ENCODE measurements around the gene IRX4.

The IRX4 gene

DNA sequence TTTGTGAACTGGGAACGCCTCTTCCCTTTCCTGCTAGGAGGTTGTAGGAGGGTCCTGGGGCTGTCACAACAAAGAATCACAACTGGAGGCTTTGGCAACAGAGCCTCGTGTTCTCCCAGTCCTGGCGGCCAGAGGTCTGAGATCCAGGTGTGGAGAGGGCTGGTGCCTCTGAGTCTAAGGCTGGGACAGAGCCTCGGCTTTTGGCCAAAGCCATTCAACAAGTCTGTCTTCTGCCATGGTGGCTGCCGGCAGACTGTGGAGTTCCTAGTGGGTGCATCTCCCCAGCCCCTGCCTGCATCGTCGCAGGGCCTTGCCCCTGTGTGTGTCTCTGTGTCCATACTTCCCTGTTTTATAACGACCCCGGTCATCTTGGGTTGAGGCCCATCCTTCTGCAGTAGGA is 9.5 kb upstream of the IRX4 start:
- H3K36me3 ChIP-seq (ENCODE audit: control insufficient read depth, insufficient read depth, low read length), result no peaks in the 10 kb centered on the region
- H3K9me3 ChIP-seq (ENCODE audit: control insufficient read depth, insufficient read depth, low read length), result no peaks in the 10 kb centered on the region
- H3K4me3 ChIP-seq (ENCODE audit: low read length), result no peak overlapping the region
- DNase-seq (ENCODE audit: low read depth, low spot score), result no peak
- no peak overlapping the region for H3K27ac ChIP-seq (ENCODE audit: low read length)
- peaks cover 6% of the 10 kb centered on the region; the same call in 1 of the 2 replicates for H3K4me1 ChIP-seq (ENCODE audit: control insufficient read depth, insufficient read depth, low read length)
- H3K27me3 ChIP-seq (ENCODE audit: control insufficient read depth, insufficient read depth, low read length), result peaks cover 8% of the 10 kb centered on the region
- WGBS (ENCODE audit: insufficient coverage, insufficient read length), result no CpG with 5 or more reads among the region's 9 CpGs

DNA sequence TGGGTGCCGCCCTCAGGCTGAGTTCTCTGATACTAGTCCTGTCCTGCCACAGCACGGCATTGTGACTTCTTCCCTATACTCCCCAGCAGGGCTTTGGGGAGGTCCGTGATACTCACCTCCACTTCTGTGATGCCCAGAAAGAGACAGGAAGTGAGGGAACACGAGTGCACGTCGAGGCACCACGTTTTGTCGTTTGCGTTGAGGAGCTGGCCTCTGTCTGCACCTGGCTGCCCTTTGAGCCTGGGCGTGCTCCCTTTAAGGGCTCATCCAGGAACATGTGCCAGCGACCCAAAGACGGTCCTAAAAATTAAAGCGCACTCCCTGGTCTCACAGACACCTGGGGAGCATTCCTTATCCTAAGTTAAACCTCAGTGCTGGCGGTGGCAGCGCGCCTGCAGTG is 8.7 kb upstream of the IRX4 start:
- Histone ChIP-seq H3K4me3 (ENCODE audit: low read length) (no peak overlapping the region), H3K9me3 (ENCODE audit: control insufficient read depth, insufficient read depth, low read length) (no peaks in the 10 kb centered on the region), H3K36me3 (ENCODE audit: control insufficient read depth, insufficient read depth, low read length) (no peaks in the 10 kb centered on the region), H3K27me3 (ENCODE audit: control insufficient read depth, insufficient read depth, low read length) (peaks cover 13% of the 10 kb centered on the region), H3K4me1 (ENCODE audit: control insufficient read depth, insufficient read depth, low read length) (peaks cover 7% of the 10 kb centered on the region; the same call in 1 of the 2 replicates), H3K27ac (ENCODE audit: low read length) (no peak overlapping the region)
- DNase-seq (ENCODE audit: low read depth, low spot score), result no peak
- no CpG with 5 or more reads among the region's 16 CpGs for WGBS (ENCODE audit: insufficient coverage, insufficient read length)

DNA sequence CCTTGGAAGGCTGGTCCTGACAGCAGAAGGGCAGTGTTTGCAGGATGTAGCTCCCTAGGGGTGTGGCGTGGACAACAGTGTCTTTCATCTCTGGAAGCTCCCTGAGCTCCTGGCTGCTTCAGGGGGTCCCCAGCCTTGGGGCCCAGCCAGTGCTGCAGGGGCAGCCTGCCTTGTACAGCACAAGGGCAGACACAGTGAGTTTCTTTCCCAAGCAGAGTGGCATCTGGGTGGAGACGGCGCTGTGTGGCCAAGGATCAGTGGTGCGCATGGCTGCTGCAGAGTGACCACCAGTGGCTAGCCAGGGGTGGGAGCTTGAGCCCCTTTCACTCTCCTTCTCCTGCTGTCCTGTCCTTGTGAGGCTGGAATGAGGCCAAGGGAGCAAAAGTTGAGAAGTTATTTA is 7.6 kb upstream of the IRX4 start:
- Histone ChIP-seq H3K27ac (ENCODE audit: low read length) (no peak overlapping the region), H3K27me3 (ENCODE audit: control insufficient read depth, insufficient read depth, low read length) (peaks cover 24% of the 10 kb centered on the region), H3K9me3 (ENCODE audit: control insufficient read depth, insufficient read depth, low read length) (no peaks in the 10 kb centered on the region), H3K4me1 (ENCODE audit: control insufficient read depth, insufficient read depth, low read length) (peaks cover 8% of the 10 kb centered on the region; the same call in 1 of the 2 replicates), H3K36me3 (ENCODE audit: control insufficient read depth, insufficient read depth, low read length) (no peaks in the 10 kb centered on the region), H3K4me3 (ENCODE audit: low read length) (no peak overlapping the region)
- WGBS (ENCODE audit: insufficient coverage, insufficient read length), result no CpG with 5 or more reads among the region's 4 CpGs
- DNase-seq (ENCODE audit: low read depth, low spot score), result no peak

DNA sequence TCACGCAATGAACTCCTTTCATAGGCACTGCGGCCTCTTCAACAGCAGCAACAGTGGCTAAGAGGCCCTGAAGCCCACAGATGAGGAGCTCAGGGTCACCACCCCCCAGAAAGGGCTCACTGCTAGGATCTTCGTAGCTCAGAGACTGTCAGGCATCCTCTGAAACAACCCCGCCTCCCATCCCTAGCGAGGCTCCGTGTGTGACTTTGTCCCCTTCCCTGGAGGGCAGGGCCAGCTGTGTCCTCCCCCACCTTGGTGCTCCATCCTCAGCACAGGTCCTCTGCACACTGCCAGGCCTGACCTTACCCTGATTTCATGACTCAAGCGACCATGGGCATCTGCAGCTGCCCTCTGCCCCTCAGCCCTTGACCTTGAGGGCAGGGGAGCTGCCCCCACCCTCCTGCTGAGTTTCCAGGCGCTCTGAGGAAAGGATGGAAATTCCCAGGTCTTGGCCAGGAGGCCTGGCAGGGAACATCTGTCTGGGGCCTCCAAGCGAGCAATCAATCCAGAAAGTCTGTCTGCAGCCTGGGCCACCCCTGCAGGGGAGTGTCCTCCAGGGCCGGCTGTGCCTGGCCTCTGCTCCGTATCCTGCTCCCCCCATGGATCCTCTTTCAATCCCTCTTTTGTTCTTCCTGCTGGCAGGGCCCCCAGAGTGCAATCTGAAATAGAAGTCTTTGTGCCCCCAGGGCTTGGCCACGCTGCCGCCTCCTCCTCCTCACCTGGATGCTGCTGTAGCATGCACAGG is 6.8 kb upstream of the IRX4 start:
- peaks cover 8% of the 10 kb centered on the region; the same call in 1 of the 2 replicates for H3K4me1 ChIP-seq (ENCODE audit: control insufficient read depth, insufficient read depth, low read length)
- H3K27me3 ChIP-seq (ENCODE audit: control insufficient read depth, insufficient read depth, low read length), result peaks cover 31% of the 10 kb centered on the region
- H3K36me3 ChIP-seq (ENCODE audit: control insufficient read depth, insufficient read depth, low read length), result no peaks in the 10 kb centered on the region
- H3K4me3 ChIP-seq (ENCODE audit: low read length), result no peak overlapping the region
- H3K27ac ChIP-seq (ENCODE audit: low read length), result no peak overlapping the region
- no CpG with 5 or more reads among the region's 13 CpGs for WGBS (ENCODE audit: insufficient coverage, insufficient read length)
- H3K9me3 ChIP-seq (ENCODE audit: control insufficient read depth, insufficient read depth, low read length), result no peaks in the 10 kb centered on the region
- DNase-seq (ENCODE audit: low read depth, low spot score), result no peak

DNA sequence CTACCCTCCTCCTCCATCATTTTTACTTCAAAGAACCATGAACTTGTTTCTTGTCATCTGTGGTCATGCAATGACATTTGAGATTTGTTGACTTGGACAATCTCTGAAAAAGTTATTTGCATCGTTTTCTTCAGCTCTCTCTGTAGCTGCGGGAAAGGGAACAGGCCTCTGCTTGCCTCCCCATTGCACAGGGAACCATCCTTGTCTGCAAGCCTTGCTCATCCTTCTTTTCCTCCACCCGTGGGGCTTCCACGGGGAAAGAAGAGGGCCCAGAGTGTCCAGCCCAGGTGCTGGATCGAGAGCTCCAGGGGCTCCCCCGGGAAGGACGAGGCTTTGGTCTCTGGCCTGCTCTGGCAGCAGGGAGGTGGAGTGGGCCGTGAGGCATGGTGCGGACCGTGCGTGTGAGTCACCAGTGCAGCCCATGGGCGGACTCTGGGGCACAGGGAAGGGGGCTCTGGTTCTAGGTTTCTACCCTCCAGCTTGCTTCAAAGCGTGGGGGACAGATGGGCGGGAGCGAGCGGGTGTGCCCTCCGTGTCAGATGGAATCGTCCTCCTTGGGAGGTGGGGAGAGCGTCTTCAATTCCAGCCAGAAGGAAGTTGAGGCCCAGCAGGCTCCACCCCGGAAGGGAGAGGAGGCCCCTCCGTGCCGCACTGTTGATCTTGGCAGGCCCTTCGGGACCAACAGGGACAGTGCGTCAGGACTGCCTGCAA is 6.0 kb upstream of the IRX4 start:
- peaks cover 38% of the 10 kb centered on the region for H3K27me3 ChIP-seq (ENCODE audit: control insufficient read depth, insufficient read depth, low read length)

DNA sequence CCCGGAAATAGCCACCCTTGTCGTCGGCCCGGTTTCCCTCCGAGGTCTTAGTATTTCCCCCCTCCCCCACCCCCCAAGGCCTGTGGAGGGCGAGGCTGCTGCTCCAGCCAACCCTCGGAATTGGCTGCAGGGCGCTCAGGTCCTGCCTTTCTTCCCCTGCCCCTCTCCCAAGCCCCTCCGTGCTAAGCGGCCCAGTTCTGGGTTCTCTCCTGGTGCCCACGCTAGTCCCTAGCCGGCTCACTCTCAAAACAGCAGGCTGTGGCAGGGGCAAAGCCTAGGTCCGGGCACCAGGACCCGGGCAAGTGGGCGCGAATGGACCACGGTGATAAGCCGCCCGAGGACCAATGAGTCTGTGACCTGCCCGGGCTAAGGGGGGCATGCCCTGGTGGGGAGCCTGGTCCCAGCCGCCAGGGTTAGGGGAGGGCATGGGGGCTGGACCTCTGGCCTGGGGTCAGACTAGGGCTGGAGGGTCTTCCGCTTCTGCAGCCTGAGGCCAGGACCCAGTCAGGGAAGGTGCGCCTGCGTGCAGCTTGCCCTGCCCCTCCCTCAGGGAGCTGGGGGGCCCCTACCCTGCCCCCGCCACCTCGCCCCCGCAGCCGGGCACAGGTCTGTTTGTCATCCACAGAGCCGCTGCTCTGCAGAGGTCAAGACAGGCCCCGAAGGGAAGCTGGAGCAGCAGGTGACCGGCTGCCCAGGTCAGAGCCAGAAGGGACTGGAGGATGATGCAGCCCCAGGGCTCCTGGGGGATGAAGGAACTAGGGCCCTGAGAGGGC is 5.0 kb upstream of the IRX4 start:
- no peak overlapping the region for H3K27ac ChIP-seq (ENCODE audit: low read length)
- peaks cover 46% of the 10 kb centered on the region for H3K27me3 ChIP-seq (ENCODE audit: control insufficient read depth, insufficient read depth, low read length)
- no peak for DNase-seq (ENCODE audit: low read depth, low spot score)
- no peaks in the 10 kb centered on the region for H3K36me3 ChIP-seq (ENCODE audit: control insufficient read depth, insufficient read depth, low read length)
- no peaks in the 10 kb centered on the region for H3K9me3 ChIP-seq (ENCODE audit: control insufficient read depth, insufficient read depth, low read length)
- H3K4me3 ChIP-seq (ENCODE audit: low read length), result no peak overlapping the region; the same call in 1 of the 2 replicates
- no CpG with 5 or more reads among the region's 31 CpGs for WGBS (ENCODE audit: insufficient coverage, insufficient read length)
- peaks cover 10% of the 10 kb centered on the region; the same call in 1 of the 2 replicates for H3K4me1 ChIP-seq (ENCODE audit: control insufficient read depth, insufficient read depth, low read length)

More for the DNA sequence above, 6.0 kb upstream of the IRX4 start:
- H3K9me3 ChIP-seq (ENCODE audit: control insufficient read depth, insufficient read depth, low read length), result no peaks in the 10 kb centered on the region
- no peak for DNase-seq (ENCODE audit: low read depth, low spot score)
- WGBS (ENCODE audit: insufficient coverage, insufficient read length), result no CpG with 5 or more reads among the region's 24 CpGs
- no peaks in the 10 kb centered on the region for H3K36me3 ChIP-seq (ENCODE audit: control insufficient read depth, insufficient read depth, low read length)
- peaks cover 10% of the 10 kb centered on the region; the same call in 1 of the 2 replicates for H3K4me1 ChIP-seq (ENCODE audit: control insufficient read depth, insufficient read depth, low read length)
- no peak overlapping the region for H3K4me3 ChIP-seq (ENCODE audit: low read length)
- H3K27ac ChIP-seq (ENCODE audit: low read length), result no peak overlapping the region

DNA sequence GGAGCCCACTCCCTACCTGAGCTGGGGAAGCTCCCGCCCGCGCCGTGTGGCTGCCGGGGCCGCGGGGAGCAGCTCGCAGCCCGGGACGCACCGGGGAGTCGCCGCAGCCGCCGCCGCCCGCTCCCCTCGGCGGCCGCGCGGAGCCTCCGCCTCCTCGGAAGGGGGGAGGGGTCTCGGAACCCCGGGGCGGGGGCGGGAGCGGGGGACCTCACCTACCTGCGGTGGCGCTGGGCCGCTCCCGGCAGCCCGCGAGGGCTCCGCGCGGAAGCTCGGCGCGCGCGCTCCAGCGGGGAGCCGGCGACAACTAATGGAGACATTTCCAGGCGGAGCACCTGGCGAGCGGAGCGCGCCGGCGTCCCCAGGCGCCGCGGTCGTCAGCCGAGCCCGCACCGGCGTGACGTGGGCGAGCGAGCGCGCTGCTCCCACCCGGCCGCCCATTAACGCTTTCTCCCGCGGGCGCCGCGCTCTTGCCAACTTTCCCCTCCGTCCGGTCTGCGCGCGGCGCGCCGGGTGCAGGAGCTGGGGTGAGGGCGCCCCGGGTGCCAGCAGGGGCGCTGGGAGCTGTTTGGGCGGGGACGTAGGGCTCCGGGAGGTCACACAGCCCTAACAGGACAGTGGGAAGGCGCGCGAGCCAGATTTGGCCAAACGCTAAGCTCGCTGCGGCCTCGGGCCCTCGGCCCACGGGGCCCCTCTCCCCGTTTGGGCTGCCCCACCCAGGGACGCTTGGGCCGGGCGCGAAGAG is 4.3 kb upstream of the IRX4 start:
- Histone ChIP-seq H3K27me3 (ENCODE audit: control insufficient read depth, insufficient read depth, low read length) (peaks cover 48% of the 10 kb centered on the region), H3K36me3 (ENCODE audit: control insufficient read depth, insufficient read depth, low read length) (no peaks in the 10 kb centered on the region), H3K9me3 (ENCODE audit: control insufficient read depth, insufficient read depth, low read length) (no peaks in the 10 kb centered on the region), H3K4me3 (ENCODE audit: low read length) (peak overlapping the region; percentile 45; the same call in 1 of the 2 replicates), H3K4me1 (ENCODE audit: control insufficient read depth, insufficient read depth, low read length) (peaks cover 10% of the 10 kb centered on the region; the same call in 1 of the 2 replicates), H3K27ac (ENCODE audit: low read length) (no peak overlapping the region)
- no peak for DNase-seq (ENCODE audit: low read depth, low spot score)
- WGBS (ENCODE audit: insufficient coverage, insufficient read length), result no CpG with 5 or more reads among the region's 102 CpGs

DNA sequence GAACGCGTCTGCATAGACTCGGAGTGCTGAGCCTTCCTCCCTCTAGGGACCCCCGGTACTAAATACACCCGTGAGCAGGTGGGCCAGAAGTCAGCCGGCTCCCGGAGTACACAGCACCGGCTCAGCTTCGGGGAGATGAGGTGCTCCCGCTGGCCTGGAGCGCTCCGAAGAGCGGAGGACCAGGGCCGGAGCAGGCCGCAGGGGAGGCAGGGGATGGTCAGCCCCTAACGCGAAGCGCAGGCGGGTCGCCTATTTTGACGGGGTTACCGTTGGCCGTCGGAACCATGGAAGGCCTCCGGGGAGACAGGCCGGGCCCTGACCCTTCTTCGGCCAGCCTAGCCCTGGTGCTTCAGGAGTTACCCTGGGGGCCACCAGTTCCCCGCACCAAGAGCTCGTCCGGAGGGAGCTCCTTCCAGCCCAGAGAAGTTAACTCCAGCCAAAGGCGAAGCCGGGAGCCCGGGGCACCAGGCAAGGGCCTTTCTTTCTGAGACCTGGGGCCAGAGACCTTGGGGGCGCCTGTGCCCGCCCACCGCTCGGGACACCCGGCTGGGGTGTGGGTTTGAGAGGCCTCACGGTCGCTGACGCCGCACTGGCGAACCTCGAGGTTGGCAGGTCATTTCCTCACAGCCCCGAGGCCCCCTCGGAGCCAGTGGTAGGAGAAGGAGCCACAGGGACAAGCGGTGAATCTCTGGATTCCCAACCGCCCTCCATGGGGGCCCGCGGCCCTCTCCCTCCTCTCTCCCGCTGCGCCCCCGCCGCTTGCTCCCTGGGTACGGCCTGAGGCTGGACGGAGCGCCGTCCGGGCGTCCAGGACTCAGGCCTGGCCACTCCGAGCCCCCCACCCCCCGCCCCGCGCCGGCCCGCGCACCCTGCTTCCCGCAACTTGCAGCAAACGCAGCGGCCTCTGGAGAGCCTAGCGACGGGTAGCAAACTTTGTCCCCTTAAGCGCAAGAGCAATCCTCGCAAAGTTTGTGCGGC is 3.4 kb upstream of the IRX4 start:
- WGBS (ENCODE audit: insufficient coverage, insufficient read length), result no CpG with 5 or more reads among the region's 75 CpGs
- Histone ChIP-seq H3K36me3 (ENCODE audit: control insufficient read depth, insufficient read depth, low read length) (no peaks in the 10 kb centered on the region), H3K4me3 (ENCODE audit: low read length) (peak overlapping the region; percentile 45; the same call in 1 of the 2 replicates), H3K27me3 (ENCODE audit: control insufficient read depth, insufficient read depth, low read length) (peaks cover 48% of the 10 kb centered on the region), H3K9me3 (ENCODE audit: control insufficient read depth, insufficient read depth, low read length) (no peaks in the 10 kb centered on the region), H3K4me1 (ENCODE audit: control insufficient read depth, insufficient read depth, low read length) (peaks cover 11% of the 10 kb centered on the region; the same call in 1 of the 2 replicates), H3K27ac (ENCODE audit: low read length) (no peak overlapping the region)
- no peak for DNase-seq (ENCODE audit: low read depth, low spot score)

DNA sequence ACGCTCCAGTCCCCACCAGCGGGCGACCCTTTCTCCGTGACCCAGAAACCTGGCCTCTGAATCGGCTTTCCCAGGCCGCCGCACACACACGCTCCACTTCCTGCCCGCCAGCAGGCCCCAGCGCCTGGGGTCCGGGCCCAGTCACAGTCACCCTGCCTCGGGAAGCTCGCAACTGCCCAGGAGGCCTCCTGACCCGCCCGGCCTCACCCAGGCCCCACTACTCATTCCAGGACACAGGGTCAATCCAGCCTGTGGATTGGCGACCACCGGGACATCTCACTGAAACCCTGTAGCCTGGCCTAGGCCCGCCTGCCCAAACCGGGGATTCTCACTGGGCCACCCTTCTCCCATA is 2.7 kb upstream of the IRX4 start:
- H3K36me3 ChIP-seq (ENCODE audit: control insufficient read depth, insufficient read depth, low read length), result no peaks in the 10 kb centered on the region
- H3K9me3 ChIP-seq (ENCODE audit: control insufficient read depth, insufficient read depth, low read length), result no peaks in the 10 kb centered on the region
- no peak overlapping the region for H3K4me3 ChIP-seq (ENCODE audit: low read length)
- no peak for DNase-seq (ENCODE audit: low read depth, low spot score)
- peaks cover 11% of the 10 kb centered on the region; the same call in 1 of the 2 replicates for H3K4me1 ChIP-seq (ENCODE audit: control insufficient read depth, insufficient read depth, low read length)
- no peak overlapping the region for H3K27ac ChIP-seq (ENCODE audit: low read length)
- H3K27me3 ChIP-seq (ENCODE audit: control insufficient read depth, insufficient read depth, low read length), result peaks cover 52% of the 10 kb centered on the region
- no CpG with 5 or more reads among the region's 19 CpGs for WGBS (ENCODE audit: insufficient coverage, insufficient read length)

Data from iPS DF 6.9 (cell line).